Measurements from ENCODE around the gene OR2S2. TPM values are rescaled to one million over a fixed set of nuclear protein-coding genes. Genes with fewer than 3 reads are reported as not detected.
A peak's percentile ranks its signal among the peaks of the same experiment; 100 is the strongest.

The OR2S2 gene
- total RNA-seq, 3 donors from 2014 or later: not detected

DNA sequence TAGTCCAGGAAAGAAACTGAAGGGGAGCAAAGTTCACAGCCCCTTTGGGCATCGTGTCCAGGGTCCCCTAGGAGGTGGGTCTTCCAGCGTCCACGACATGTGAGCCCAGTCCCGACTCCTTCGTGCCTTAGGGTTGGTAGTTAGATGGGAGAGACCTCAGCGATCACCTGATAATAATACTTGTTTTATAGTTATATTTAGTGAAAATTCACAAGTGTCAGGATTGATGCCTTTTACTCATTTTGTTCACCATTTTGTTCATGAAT is 28.6 kb downstream of the OR2S2 start:
- ATAC-seq: no peak
- TF ChIP-seq, protein P1, sequence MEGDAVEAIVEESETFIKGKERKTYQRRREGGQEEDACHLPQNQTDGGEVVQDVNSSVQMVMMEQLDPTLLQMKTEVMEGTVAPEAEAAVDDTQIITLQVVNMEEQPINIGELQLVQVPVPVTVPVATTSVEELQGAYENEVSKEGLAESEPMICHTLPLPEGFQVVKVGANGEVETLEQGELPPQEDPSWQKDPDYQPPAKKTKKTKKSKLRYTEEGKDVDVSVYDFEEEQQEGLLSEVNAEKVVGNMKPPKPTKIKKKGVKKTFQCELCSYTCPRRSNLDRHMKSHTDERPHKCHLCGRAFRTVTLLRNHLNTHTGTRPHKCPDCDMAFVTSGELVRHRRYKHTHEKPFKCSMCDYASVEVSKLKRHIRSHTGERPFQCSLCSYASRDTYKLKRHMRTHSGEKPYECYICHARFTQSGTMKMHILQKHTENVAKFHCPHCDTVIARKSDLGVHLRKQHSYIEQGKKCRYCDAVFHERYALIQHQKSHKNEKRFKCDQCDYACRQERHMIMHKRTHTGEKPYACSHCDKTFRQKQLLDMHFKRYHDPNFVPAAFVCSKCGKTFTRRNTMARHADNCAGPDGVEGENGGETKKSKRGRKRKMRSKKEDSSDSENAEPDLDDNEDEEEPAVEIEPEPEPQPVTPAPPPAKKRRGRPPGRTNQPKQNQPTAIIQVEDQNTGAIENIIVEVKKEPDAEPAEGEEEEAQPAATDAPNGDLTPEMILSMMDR (IDR thresholded peaks at IDR 0.05): no peak

DNA sequence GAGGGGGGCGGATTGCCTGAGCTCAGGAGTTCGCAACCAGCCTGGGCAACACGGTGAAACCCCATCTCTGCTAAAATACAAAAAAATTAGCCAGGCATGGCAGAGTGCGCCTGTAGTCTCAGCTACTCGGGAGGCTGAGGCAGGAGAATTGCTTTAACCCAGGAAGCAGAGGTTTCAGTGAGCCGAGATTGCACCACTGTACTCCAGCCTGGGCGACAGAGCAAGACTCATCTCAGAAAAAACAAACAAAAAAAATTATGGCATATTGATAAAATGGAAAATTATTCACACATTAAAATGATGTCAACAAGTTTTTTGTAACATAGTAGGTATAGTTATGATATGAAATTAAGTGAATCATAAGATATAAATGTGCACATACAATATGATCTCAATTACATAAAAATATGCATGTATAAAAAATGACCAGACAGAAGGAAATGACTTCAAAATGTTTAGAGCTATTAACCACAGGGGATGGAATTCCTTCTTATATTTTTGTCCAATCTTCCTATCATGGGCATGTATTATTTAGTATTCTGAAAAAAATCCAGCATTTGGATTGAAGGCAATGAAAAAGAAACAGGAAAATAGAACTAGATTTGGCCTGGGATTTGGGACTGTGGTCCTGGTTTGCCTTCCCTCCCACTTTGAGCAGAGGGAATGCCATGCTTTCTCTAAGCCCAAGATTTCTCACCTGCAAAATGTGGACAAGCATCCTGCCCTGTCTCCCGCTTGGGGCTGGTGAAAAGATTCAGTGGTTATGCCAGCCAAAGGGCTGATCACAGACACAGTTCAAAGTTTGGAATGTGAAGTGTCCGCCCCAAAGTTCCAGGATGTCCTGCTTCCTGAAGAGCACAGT is 29.1 kb downstream of the OR2S2 start:
- TF ChIP-seq, protein P1 (IDR thresholded peaks at IDR 0.05): no peak
- intact Hi-C loops (cut with DNase I, micrococcal nuclease): no loop called here
- DNase-seq: peak in 1 of 3 donors; percentile 38

More for the DNA sequence above, 28.6 kb downstream of the OR2S2 start:
- Histone ChIP-seq H3K4me3 (no peak overlapping the region), H3K36me3 (ENCODE audit: low read depth) (no peaks in the 10 kb centered on the region), H3K9me3 (no peaks in the 10 kb centered on the region), H3K4me1 (ENCODE audit: low read depth) (no peaks in the 10 kb centered on the region)
- intact Hi-C loops (cut with DNase I, micrococcal nuclease): no loop called here
- DNase-seq: no peak

DNA sequence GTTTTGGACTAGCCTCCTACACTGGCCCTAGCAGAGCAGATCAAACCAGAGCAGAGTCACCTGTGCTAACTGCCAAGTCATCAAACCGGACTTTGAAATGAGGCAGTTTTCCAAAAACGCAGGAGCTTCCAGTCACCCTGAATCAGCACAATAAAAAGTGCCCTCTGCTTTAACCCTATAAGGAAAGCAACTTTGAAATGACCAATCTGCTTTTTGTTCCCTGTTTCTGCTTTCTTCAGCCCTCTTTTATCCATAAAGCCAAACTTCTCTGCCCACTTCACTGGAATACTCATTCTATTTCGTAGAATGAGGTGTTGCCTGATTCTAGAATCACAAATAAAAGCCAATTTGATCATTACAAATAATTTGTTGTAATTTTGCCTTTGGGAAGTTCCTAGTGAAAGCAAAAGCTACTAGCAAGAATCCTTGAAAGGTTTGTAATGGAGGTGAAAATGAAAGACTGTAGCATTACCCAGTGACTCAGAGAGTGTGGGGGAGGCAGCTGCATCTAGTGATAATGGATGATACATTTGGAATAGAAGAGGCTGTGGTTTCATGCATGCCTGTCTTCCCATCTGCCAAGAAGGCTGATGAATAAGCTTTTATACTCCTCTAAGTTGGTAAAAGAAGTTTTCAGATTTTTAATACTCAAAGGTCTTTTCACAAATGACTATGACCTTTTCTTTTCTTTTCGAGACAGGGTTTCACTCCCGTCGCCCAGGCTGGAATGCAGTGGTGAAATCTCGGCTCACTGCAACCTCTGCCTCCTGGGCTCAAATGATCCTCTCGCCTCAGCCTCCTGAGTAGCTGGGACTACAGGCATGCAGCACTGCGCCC is 33.8 kb downstream of the OR2S2 start:
- Histone ChIP-seq H3K4me1 (ENCODE audit: low read depth) (peaks cover 10% of the 10 kb centered on the region), H3K36me3 (ENCODE audit: low read depth) (no peaks in the 10 kb centered on the region), H3K4me3 (no peak overlapping the region), H3K9me3 (no peaks in the 10 kb centered on the region)
- DNase-seq (peak in 1 of 3 donors; percentile 68), ATAC-seq (peak; percentile 71)
- TF ChIP-seq, protein P1 (IDR thresholded peaks at IDR 0.05): no peak
- intact Hi-C loops (cut with DNase I, micrococcal nuclease): no loop called here

More for the DNA sequence above, 29.1 kb downstream of the OR2S2 start:
- Histone ChIP-seq H3K4me3 (no peak overlapping the region), H3K4me1 (ENCODE audit: low read depth) (no peaks in the 10 kb centered on the region), H3K9me3 (no peaks in the 10 kb centered on the region), H3K36me3 (ENCODE audit: low read depth) (no peaks in the 10 kb centered on the region)
- peak; percentile 83 for ATAC-seq

DNA sequence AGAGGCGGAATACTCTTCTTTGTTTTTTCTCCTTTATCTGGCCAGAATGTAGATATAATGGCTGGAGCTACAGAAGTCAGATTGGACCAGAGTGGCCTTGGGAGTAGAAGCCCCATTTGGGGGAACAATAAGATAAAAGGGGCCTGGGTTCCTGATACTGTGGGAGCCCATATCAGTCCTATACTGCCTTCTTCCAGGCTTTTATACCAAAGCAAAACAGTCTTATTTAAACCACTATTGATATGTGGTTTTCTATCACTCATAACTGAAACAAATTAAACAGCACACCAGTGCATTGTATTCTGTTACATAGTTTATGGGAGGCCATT is 34.4 kb downstream of the OR2S2 start:
- DNase-seq: no peak
- no peak for ATAC-seq
- peaks cover 13% of the 10 kb centered on the region for H3K4me1 ChIP-seq (ENCODE audit: low read depth)
- H3K9me3 ChIP-seq: no peaks in the 10 kb centered on the region
- no peak overlapping the region for H3K4me3 ChIP-seq
- intact Hi-C loops (cut with DNase I, micrococcal nuclease): no loop called here
- TF ChIP-seq, protein P1 (IDR thresholded peaks at IDR 0.05): no peak
- no peaks in the 10 kb centered on the region for H3K36me3 ChIP-seq (ENCODE audit: low read depth)

DNA sequence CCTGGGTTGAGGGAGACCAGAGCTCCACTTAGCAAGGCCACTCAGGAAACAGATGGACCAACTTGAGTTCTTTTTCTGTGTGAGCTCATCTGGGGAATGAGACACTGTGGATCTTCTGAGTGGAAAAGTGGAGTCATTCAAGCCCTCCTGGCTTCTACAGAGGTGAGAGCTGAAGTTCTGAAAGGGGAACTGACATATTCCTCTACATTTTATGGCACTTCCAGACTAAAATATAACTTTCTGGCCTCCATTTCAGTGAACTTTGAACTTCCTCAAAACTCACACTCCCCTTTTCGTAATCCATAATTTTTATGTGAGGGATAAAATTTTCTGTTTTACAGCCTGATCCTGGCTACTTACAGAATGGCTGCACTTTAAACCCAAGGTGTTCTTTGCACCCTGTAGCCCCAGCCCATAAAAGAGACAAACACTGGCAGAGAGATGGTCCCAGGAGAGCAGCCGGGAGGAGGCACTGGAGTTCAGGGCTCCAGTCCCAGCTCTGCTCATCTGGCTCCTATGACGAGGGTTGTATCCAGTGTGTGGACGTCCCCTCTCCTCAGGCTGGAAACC is 37.8 kb downstream of the OR2S2 start:
- Histone ChIP-seq H3K36me3 (ENCODE audit: low read depth) (no peaks in the 10 kb centered on the region), H3K4me3 (no peak overlapping the region), H3K4me1 (ENCODE audit: low read depth) (peaks cover 34% of the 10 kb centered on the region), H3K9me3 (no peaks in the 10 kb centered on the region)
- intact Hi-C loops (cut with DNase I, micrococcal nuclease): no loop called here
- TF ChIP-seq, protein P1 (IDR thresholded peaks at IDR 0.05): peak; percentile 16
- ATAC-seq: peak; percentile 79
- peak; percentile 79 to 82 (median 81) for DNase-seq

Data from mucosa of descending colon (tissue), 3 donors.